ENCODE results near the gene PHC2. TPM values are rescaled to one million over a fixed set of nuclear protein-coding genes. Genes with fewer than 3 reads are reported as not detected.

Gene PHC2
- total RNA-seq, 1 donor from 2014 or later: 105 TPM

DNA sequence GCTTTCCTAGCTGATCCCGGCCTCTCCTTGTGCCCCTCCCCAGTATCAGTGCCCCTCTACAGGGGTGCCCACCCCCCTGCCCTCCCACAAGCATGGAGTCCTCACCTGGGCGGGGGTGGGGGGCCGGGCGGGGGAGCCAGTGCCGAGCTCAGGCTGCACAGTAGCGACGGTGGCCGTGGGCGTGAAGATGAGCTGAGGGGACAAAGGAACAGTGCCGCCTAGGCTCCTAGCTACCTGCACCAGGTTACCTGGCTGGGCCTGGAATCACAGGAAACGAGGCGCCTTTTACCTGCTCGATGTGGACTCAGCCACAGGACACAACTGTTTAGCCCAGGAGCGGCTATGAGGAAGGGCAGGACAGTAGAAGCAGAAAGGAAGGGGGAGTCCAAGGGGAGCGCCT lies 62.5 kb downstream of the PHC2 start:
- H3K9me3 ChIP-seq: no peaks in the 10 kb centered on the region
- DNase-seq (no peak), ATAC-seq (no peak)
- H3K36me3 ChIP-seq: no peaks in the 10 kb centered on the region
- intact Hi-C loops (cut with DNase I): loop anchor here (10.0 kb wide), 1 partner anchor 74 kb away; no protein-coding TSS in a partner anchor
- H3K4me3 ChIP-seq: no peak overlapping the region
- H3K27me3 ChIP-seq (ENCODE audit: low read depth): no peaks in the 10 kb centered on the region
- H3K4me1 ChIP-seq: peaks cover 37% of the 10 kb centered on the region
- H3K27ac ChIP-seq: no peak overlapping the region
- TF ChIP-seq CTCF (IDR thresholded peaks at IDR 0.05): no peak

DNA sequence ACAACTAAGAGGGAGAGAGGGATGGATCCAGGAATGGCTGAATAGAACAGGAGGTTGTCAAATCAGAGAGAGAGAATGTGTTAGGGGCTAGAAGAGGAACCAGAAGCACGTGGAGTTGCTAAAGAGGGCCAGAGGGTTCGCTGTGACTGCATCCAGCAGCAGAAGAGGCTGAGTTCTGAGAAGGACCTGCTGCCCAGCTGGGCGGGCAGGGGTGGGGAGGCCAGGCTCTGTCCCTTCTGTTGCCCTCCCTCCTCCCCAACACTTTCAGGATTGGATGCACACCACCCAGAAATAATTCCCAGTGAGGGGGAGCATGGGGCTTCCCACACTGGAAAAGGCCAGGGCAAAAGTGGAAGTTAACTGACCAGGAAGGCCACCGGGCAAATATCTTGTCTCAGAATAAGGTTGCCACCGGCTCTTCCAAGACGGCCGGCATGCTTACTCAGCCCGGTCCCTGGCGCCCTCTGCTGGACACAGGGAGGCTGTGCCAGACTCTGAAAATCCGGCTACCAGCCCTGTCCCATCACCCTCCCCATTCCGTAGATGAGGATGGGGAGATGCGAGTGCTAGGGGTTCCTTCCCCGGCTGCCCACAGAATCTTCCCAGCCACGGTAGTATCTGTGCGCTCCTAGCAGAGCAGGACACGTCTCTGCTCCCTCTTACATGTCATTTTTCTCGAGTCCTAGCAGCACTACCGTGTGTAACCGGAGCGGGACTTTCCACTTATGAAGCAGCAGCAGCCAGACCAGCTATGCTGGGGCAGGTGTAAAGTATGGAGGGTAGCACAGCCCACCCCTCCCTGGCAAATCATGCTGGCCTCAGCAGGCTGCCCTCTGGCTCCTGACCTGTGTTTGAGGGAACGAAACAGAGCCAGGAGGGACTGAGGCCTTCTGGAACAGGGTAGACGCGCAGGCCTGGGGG lies 63.1 kb downstream of the PHC2 start:
- Histone ChIP-seq H3K4me3 (no peak overlapping the region), H3K36me3 (no peaks in the 10 kb centered on the region), H3K27me3 (ENCODE audit: low read depth) (no peaks in the 10 kb centered on the region), H3K9me3 (no peaks in the 10 kb centered on the region), H3K27ac (peak overlapping the region; percentile 18), H3K4me1 (peaks cover 39% of the 10 kb centered on the region)
- intact Hi-C loops (cut with DNase I): loop anchor here (10.0 kb wide), 1 partner anchor 73 kb away; no protein-coding TSS in a partner anchor
- ATAC-seq (peak; percentile 86 to 88), DNase-seq (peak; percentile 92)
- TF ChIP-seq CTCF (IDR thresholded peaks at IDR 0.05): peak; percentile 98

DNA sequence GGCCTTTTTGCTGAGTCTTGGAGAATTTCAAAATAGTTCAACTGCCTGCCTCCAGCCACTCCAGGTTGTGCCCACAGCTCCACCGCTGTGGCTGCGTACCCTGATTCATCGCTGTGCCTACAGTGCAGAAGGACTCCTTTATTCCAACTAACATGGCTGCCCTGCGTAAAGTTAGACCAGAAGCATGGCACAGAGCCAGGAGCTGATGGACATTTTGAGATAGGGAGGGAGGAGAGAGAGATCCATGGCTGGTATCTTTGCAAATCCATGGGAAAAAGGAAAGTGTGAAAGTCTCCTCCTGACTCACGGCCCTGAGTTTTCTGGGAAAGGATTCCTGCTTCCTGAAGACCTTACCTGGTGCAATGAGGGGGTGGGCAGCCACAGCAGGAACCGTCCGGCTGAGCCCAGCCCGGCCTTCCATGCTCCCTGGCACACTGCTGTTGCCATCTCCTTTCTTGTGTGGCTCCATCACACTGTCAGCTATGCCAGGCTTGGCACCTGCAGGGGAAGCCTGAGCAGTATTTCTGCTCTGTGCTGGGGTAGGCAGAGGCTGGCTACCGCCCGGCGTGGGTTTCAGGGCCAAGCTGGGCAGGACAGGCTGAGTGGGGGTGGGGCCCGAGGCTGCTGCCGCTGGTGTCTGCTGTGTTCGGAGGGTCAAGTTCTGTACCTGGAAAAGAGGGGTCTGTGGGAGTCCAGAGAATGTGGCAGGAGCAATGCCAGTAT lies 64.0 kb downstream of the PHC2 start:
- ATAC-seq (no peak), DNase-seq (no peak)
- intact Hi-C loops (cut with DNase I): loop anchor here (10.0 kb wide), 1 partner anchor 72 kb away; no protein-coding TSS in a partner anchor
- no peak for TF ChIP-seq CTCF (IDR thresholded peaks at IDR 0.05)
- no peaks in the 10 kb centered on the region for H3K9me3 ChIP-seq
- no peak overlapping the region for H3K4me3 ChIP-seq
- no peaks in the 10 kb centered on the region for H3K36me3 ChIP-seq
- H3K27me3 ChIP-seq (ENCODE audit: low read depth): no peaks in the 10 kb centered on the region
- peaks cover 39% of the 10 kb centered on the region for H3K4me1 ChIP-seq
- H3K27ac ChIP-seq: peak overlapping the region; percentile 18

GRCh38 chr1:33365560-33365997 lies 65.3 kb downstream of the PHC2 start:
- Histone ChIP-seq H3K9me3 (no peaks in the 10 kb centered on the region), H3K4me3 (no peak overlapping the region), H3K4me1 (peaks cover 39% of the 10 kb centered on the region), H3K36me3 (no peaks in the 10 kb centered on the region), H3K27me3 (ENCODE audit: low read depth) (no peaks in the 10 kb centered on the region), H3K27ac (peak overlapping the region; percentile 68)
- TF ChIP-seq CTCF (IDR thresholded peaks at IDR 0.05): no peak
- intact Hi-C loops (cut with DNase I): loop anchor here (10.0 kb wide), 1 partner anchor 71 kb away; no protein-coding TSS in a partner anchor
- DNase-seq (no peak), ATAC-seq (no peak)

DNA sequence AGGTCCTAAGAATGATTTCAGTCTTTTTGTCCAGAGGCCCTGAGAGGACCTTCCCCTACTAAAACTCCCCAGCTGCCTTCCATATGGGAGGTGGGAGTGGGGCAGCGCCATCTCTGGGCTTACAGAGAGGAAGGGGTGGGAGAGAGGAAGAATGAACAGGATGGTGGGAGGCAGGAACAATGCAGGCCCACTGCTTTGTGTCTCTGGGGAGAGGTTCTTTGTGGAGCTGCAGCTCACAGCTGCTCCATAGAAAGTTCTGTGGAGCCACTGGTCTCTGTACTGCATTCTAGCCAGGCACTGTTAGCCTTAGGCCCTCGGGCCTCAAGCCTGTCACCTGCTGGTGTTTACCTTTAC lies 66.4 kb downstream of the PHC2 start:
- H3K4me1 ChIP-seq: peaks cover 39% of the 10 kb centered on the region

More for the DNA sequence above, 66.4 kb downstream of the PHC2 start:
- no peak for TF ChIP-seq CTCF (IDR thresholded peaks at IDR 0.05)
- ATAC-seq (peak in 1 of 2 donors; percentile 2), DNase-seq (no peak)
- Histone ChIP-seq H3K27ac (peak overlapping the region; percentile 68), H3K9me3 (no peaks in the 10 kb centered on the region), H3K36me3 (no peaks in the 10 kb centered on the region), H3K4me3 (no peak overlapping the region), H3K27me3 (ENCODE audit: low read depth) (no peaks in the 10 kb centered on the region)
- intact Hi-C loops (cut with DNase I): loop anchor here (10.0 kb wide), 1 partner anchor 70 kb away; no protein-coding TSS in a partner anchor
